Esophagus muscularis mucosa (tissue), 3 donors: ENCODE measurements around the gene ILDR1.

Experiments
- POLR2A ChIP-seq: fragments of 450-650 bp; IDR thresholded peaks from one replicate; pipeline ENCODE4 v1.6.1; 2017; ENCODE audit warnings: antibody characterized with exemption, moderate library complexity, mild to moderate bottlenecking, low read depth
- TF ChIP-seq, protein P1 (sequence below), 3 experiments: fragments of 200-600 bp in 2 of 3; fragments of 450-650 bp in 1 of 3; sonication (generic) in 2 of 3; IDR thresholded peaks; one replicate each; pipeline ENCODE4 v1.5.1; 2017 to 2019; ENCODE audit warnings: antibody characterized with exemption in 3 of 3, mild to moderate bottlenecking in 2 of 3, moderate library complexity in 1 of 3

DNA sequence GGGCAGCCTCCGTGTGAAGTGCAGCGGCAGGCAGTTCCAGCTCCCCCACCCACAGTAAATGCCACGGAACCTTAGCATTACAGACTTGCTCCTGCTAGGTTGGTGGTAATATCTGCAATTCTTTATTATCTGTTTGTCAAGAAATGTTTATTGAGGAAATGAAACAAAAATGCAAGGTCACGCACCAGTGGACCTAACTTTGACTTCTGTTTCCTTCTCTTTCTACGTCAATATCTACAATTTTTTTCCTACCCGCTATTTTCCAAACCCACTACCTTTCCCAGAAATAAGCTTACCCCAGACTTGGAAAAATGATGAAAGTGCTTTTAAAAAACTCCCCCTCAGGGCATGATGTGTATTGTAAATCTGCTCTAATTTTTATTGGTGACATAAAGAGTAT, 18.9 kb downstream of the ILDR1 start:
- TF ChIP-seq POLR2A, result no peak
- TF ChIP-seq, protein P1, sequence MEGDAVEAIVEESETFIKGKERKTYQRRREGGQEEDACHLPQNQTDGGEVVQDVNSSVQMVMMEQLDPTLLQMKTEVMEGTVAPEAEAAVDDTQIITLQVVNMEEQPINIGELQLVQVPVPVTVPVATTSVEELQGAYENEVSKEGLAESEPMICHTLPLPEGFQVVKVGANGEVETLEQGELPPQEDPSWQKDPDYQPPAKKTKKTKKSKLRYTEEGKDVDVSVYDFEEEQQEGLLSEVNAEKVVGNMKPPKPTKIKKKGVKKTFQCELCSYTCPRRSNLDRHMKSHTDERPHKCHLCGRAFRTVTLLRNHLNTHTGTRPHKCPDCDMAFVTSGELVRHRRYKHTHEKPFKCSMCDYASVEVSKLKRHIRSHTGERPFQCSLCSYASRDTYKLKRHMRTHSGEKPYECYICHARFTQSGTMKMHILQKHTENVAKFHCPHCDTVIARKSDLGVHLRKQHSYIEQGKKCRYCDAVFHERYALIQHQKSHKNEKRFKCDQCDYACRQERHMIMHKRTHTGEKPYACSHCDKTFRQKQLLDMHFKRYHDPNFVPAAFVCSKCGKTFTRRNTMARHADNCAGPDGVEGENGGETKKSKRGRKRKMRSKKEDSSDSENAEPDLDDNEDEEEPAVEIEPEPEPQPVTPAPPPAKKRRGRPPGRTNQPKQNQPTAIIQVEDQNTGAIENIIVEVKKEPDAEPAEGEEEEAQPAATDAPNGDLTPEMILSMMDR (IDR thresholded peaks at IDR 0.05), result no peak
